H1 (cell line): ENCODE measurements around the gene SORD. TPM values are rescaled to one million over a fixed set of nuclear protein-coding genes. Genes with fewer than 3 reads are reported as not detected.
"Not testable (repeated sequence)": the region's sequence is repeated elsewhere in the genome, so short reads cannot be mapped to it uniquely, and the experiment has no call there.

Source experiments
- CTCF ChIA-PET: fragments of 300-600 bp; sonication (Branson Sonifier 250); formaldehyde crosslinking; loops from one replicate; lab custom pipeline; 2021; ENCODE audit not compliant: partially characterized antibody; lab: Charles Lee
- POLR2A ChIA-PET: fragments of 300-600 bp; sonication (Branson Sonifier 250); formaldehyde crosslinking; loops from one replicate; lab custom pipeline; 2021; ENCODE audit warnings: inconsistent platforms; ENCODE audit not compliant: partially characterized antibody; lab: Charles Lee
- DNase-seq, 2 experiments: peaks; one replicate each; pipeline versions ENCODE4 v3.0.0 to v3.0.0-alpha.2; 2010 to 2022; ENCODE audit warnings: low spot score in 2 of 2, low read depth in 1 of 2, mixed read lengths in 1 of 2
- FAIRE-seq: peaks from 2 replicates; lab custom pipeline; 2011; peaks lifted over from hg19 to GRCh38; lab: Jason Lieb, UNC
- H2AFZ ChIP-seq: 2 replicates; pipeline ENCODE4 v1.8.1; 2012; ENCODE audit warnings: low read length, inconsistent platforms
- H2AK5ac ChIP-seq: 2 replicates; pipeline ENCODE4 v1.6.1; 2013; ENCODE audit warnings: low read depth, low read length
- H2BK120ac ChIP-seq: replicated peaks from 2 replicates; pipeline ENCODE3; 2013; ENCODE audit warnings: low read depth, low read length, inconsistent platforms
- H2BK12ac ChIP-seq: 2 replicates; pipeline ENCODE4 v1.6.1; 2013; ENCODE audit warnings: low read depth, low read length
- H2BK15ac ChIP-seq: 2 replicates; pipeline ENCODE4 v1.6.1; 2013; ENCODE audit warnings: low read length
- H2BK20ac ChIP-seq: 2 replicates; pipeline ENCODE4 v1.6.1; 2013; ENCODE audit warnings: low read length
- H2BK5ac ChIP-seq: 2 replicates; pipeline ENCODE4 v1.6.1; 2013; ENCODE audit warnings: low read depth, low read length
- H3K14ac ChIP-seq: 2 replicates; pipeline ENCODE4 v1.6.1; 2013; ENCODE audit warnings: inconsistent platforms; ENCODE audit not compliant: insufficient read length
- H3K18ac ChIP-seq: 2 replicates; pipeline ENCODE4 v1.6.1; 2013; ENCODE audit warnings: low read length; ENCODE audit errors: extremely low read depth
- H3K23ac ChIP-seq: 2 replicates; pipeline ENCODE4 v1.6.1; 2013; ENCODE audit warnings: inconsistent platforms; ENCODE audit not compliant: insufficient read length
- H3K23me2 ChIP-seq: 2 replicates; pipeline ENCODE4 v1.6.1; 2013; ENCODE audit warnings: low read depth, low read length
- H3K27ac ChIP-seq: 2 replicates; pipeline ENCODE4 v1.6.1; 2011; ENCODE audit warnings: low read depth, low read length, inconsistent platforms
- H3K27me3 ChIP-seq, 4 experiments: replicated peaks in 1 of 4; 1 replicate in 1 of 4; 2 replicates in 3 of 4; pipeline versions ENCODE4 v1.6.1 to v1.8.1; 2011 to 2013; ENCODE audit warnings: low read length in 3 of 4, mild to moderate bottlenecking in 3 of 4, inconsistent platforms in 2 of 4, mixed read lengths in 2 of 4, moderate library complexity in 1 of 4; ENCODE audit not compliant: control insufficient read depth in 3 of 4, insufficient read depth in 3 of 4; ENCODE audit errors: extremely low read depth in 1 of 4
- H3K36me3 ChIP-seq, 4 experiments: 2 replicates each; pipeline versions ENCODE4 v1.6.1 to v1.8.1; 2011 to 2013; ENCODE audit warnings: mild to moderate bottlenecking in 4 of 4, low read length in 3 of 4, moderate library complexity in 2 of 4, control low read depth in 1 of 4, inconsistent platforms in 1 of 4; ENCODE audit not compliant: insufficient read depth in 4 of 4, control insufficient read depth in 2 of 4
- H3K4ac ChIP-seq: replicated peaks from 2 replicates; pipeline ENCODE3; 2013; ENCODE audit warnings: low read length, low read depth, mixed read lengths, inconsistent platforms; ENCODE audit not compliant: insufficient read length
- H3K4me1 ChIP-seq, 4 experiments: replicated peaks in 1 of 4; 1 replicate in 1 of 4; 2 replicates in 3 of 4; pipeline versions ENCODE4 v1.6.1 to v1.8.1; 2011 to 2013; ENCODE audit warnings: low read length in 3 of 4, inconsistent platforms in 2 of 4, mixed read lengths in 1 of 4; ENCODE audit not compliant: insufficient read depth in 4 of 4, control insufficient read depth in 3 of 4
- H3K4me2 ChIP-seq, 2 experiments: 2 replicates each; pipeline versions ENCODE4 v1.6.1 to v1.8.1; 2011 to 2013; ENCODE audit warnings: low read depth in 2 of 2, low read length in 2 of 2, control low read depth in 1 of 2, inconsistent platforms in 1 of 2, mild to moderate bottlenecking in 1 of 2; ENCODE audit not compliant: insufficient read depth in 1 of 2
- H3K4me3 ChIP-seq, 4 experiments: fragments of 200-600, 300-600 bp in 1 of 4; sonication (generic), shearing (Covaris generic), sonication (Bioruptor Twin) in 1 of 4; 2 replicates each; pipeline versions ENCODE4 v1.5.1 to v1.8.1; 2011 to 2016; ENCODE audit warnings: low read length in 4 of 4, low read depth in 3 of 4, control low read depth in 2 of 4, inconsistent platforms in 2 of 4, mild to moderate bottlenecking in 2 of 4, mixed read lengths in 1 of 4, moderate library complexity in 1 of 4; ENCODE audit not compliant: insufficient read depth in 2 of 4; ENCODE audit errors: extremely low read depth in 1 of 4
- H3K56ac ChIP-seq: replicated peaks from 2 replicates; pipeline ENCODE3; 2013; ENCODE audit warnings: low read depth, mild to moderate bottlenecking, mixed read lengths, low read length, inconsistent platforms; ENCODE audit not compliant: insufficient read length
- H3K79me1 ChIP-seq: 2 replicates; pipeline ENCODE4 v1.6.1; 2013; ENCODE audit warnings: low read depth, low read length, control low read depth
- H3K79me2 ChIP-seq, 2 experiments: 2 replicates each; pipeline versions ENCODE4 v1.6.1 to v1.8.1; 2012 to 2013; ENCODE audit warnings: low read length in 2 of 2, mild to moderate bottlenecking in 2 of 2, inconsistent platforms in 1 of 2; ENCODE audit not compliant: insufficient read depth in 2 of 2, control insufficient read depth in 1 of 2
- H3K9ac ChIP-seq, 4 experiments: replicated peaks in 1 of 4; 1 replicate in 1 of 4; 2 replicates in 3 of 4; pipeline versions ENCODE4 v1.6.1 to v1.8.1; 2011 to 2013; ENCODE audit warnings: low read depth in 3 of 4, low read length in 3 of 4, control low read depth in 2 of 4, mild to moderate bottlenecking in 2 of 4, moderate library complexity in 2 of 4, inconsistent platforms in 1 of 4; ENCODE audit errors: extremely low read depth in 1 of 4
- H3K9me3 ChIP-seq, 2 experiments: 2 replicates each; pipeline versions ENCODE4 v1.6.1 to v1.8.1; 2012 to 2013; ENCODE audit warnings: mild to moderate bottlenecking in 2 of 2, moderate library complexity in 2 of 2, control low read depth in 1 of 2, inconsistent platforms in 1 of 2, low read depth in 1 of 2, low read length in 1 of 2, mixed read lengths in 1 of 2; ENCODE audit not compliant: insufficient read depth in 2 of 2
- H4K20me1 ChIP-seq, 2 experiments: replicated peaks in 1 of 2; 2 replicates each; pipeline versions ENCODE3 to v1.8.1; 2011 to 2013; ENCODE audit warnings: inconsistent platforms in 2 of 2, low read length in 2 of 2, mild to moderate bottlenecking in 1 of 2; ENCODE audit not compliant: insufficient read depth in 2 of 2, control insufficient read depth in 1 of 2
- H4K5ac ChIP-seq: 2 replicates; pipeline ENCODE4 v1.6.1; 2013; ENCODE audit warnings: low read length, low read depth, mixed read lengths, inconsistent platforms; ENCODE audit not compliant: insufficient read length
- H4K8ac ChIP-seq: 2 replicates; pipeline ENCODE4 v1.8.0; 2013; ENCODE audit warnings: mild to moderate bottlenecking, moderate library complexity, low read length, inconsistent platforms; ENCODE audit not compliant: insufficient read depth; ENCODE audit errors: extremely low read depth
- H4K91ac ChIP-seq: replicated peaks from 2 replicates; pipeline ENCODE3; 2013; ENCODE audit warnings: low read length, mixed read lengths, inconsistent platforms; ENCODE audit not compliant: insufficient read length
- WGBS, 2 experiments: shearing (Covaris generic) in 1 of 2; methylation state at CpG; one replicate each; pipeline versions ENCODE4 v1.1.6 to v1.1.7; 2013 to 2015; ENCODE audit warnings: low lambda C conversion rate in 2 of 2, mixed read lengths in 2 of 2, inconsistent platforms in 1 of 2, low coverage in 1 of 2, missing lambda C conversion rate in 1 of 2; ENCODE audit not compliant: insufficient replicate concordance in 2 of 2, insufficient coverage in 1 of 2, insufficient read length in 1 of 2; ENCODE audit errors: extremely low coverage in 1 of 2, missing lambda C conversion rate in 1 of 2; 5-methylcytosine and 5-hydroxymethylcytosine counted together
- polyA plus RNA-seq, 7 experiments: library from polyadenylated mRNA; depleted of rRNA in 3 of 7; stranded (reverse) in 5 of 7; unstranded in 2 of 7; fragments of >200 nt in 5 of 7; fragments of 200-250 nt in 2 of 7; gene quantifications; 1 replicate in 5 of 7; 2 replicates in 1 of 7; 4 replicates in 1 of 7; pipeline versions ENCODE4 v1.2.1 to v1.2.3, GENCODE V29; 2011 to 2013; ENCODE audit warnings: missing spikeins in 2 of 7, mixed read lengths in 2 of 7
- total RNA-seq: library from RNA; stranded (reverse); fragmentation: NEBNext Ultra II Directional; extraction: Animal tissue kit (Norgen Biotek cat#: 25700); gene quantifications from 2 replicates; pipeline ENCODE4 v1.2.1, GENCODE V29; 2021

The SORD gene
- total and polyA plus RNA-seq, 2 of the 8 experiments (the other 6 are each of a cell fraction or from before 2014, with no cell fraction given): 52.6 to 75.8 TPM

DNA sequence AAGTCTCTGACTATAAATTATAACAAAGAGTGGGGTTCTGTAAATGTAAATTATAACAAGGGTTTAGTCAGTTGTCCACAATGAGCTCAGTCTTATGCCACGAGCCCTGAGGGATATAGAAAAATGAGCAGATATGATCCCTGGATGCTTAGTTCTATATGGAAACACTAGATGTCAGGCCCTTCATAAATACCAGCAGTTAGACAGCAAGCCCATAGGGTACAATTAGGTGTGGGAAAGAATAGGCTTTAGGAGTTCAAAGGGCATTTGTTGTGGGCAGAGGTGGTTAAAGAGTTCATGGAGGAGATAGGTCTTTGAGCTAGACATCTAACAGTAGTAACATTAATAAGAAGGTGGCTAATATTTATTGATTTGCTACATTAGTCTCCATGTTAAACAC is 21.3 kb downstream of the SORD start:
- H3K23ac ChIP-seq, H3K4me1 ChIP-seq, H3K4me3 ChIP-seq, H3K4me2 ChIP-seq, H2BK5ac ChIP-seq, H2BK120ac ChIP-seq, H4K8ac ChIP-seq, H3K4ac ChIP-seq, H3K79me1 ChIP-seq, H3K27me3 ChIP-seq, H4K20me1 ChIP-seq, H3K14ac ChIP-seq, H2BK15ac ChIP-seq, POLR2A ChIA-PET, H2BK20ac ChIP-seq, H3K27ac ChIP-seq, FAIRE-seq, H3K23me2 ChIP-seq, H2AFZ ChIP-seq, H3K56ac ChIP-seq, H4K5ac ChIP-seq, H2AK5ac ChIP-seq, CTCF ChIA-PET, H3K9me3 ChIP-seq, H3K9ac ChIP-seq, H3K18ac ChIP-seq, H4K91ac ChIP-seq, DNase-seq, H2BK12ac ChIP-seq, H3K79me2 ChIP-seq: not testable (repeated sequence)
- H3K36me3 ChIP-seq: peaks cover 0 to 10% (median 5%) of the 10 kb centered on the region in 4 experiments; a peak in 6 of 8 replicates
- 86% methylated on average over 1 of the region's 1 CpG; no CpG with 5 or more reads in 1 of the 2 experiments for WGBS, 2 experiments

- not testable (repeated sequence) for H3K9me3 ChIP-seq, H4K8ac ChIP-seq, H3K23ac ChIP-seq, H4K20me1 ChIP-seq, H3K27me3 ChIP-seq, H2AK5ac ChIP-seq, H3K9ac ChIP-seq, H3K4ac ChIP-seq, H3K4me2 ChIP-seq, H2BK120ac ChIP-seq, H2AFZ ChIP-seq, DNase-seq, H3K4me3 ChIP-seq, H3K79me1 ChIP-seq, H4K91ac ChIP-seq, H2BK15ac ChIP-seq, H2BK5ac ChIP-seq, H3K14ac ChIP-seq, H3K56ac ChIP-seq, H3K79me2 ChIP-seq, H2BK12ac ChIP-seq, H3K27ac ChIP-seq, FAIRE-seq, H3K4me1 ChIP-seq, H3K23me2 ChIP-seq, H3K18ac ChIP-seq, H4K5ac ChIP-seq, H2BK20ac ChIP-seq
- POLR2A ChIA-PET: interaction anchor here (1.6 kb wide), 1 partner anchor 25 kb away, joined by 4 read pairs; the partner anchor contains the start of gene SORD
- CTCF ChIA-PET: interaction anchor here (1.0 kb wide), 1 partner anchor 11 kb away, joined by 3 read pairs; no protein-coding TSS in a partner anchor
- H3K36me3 ChIP-seq: peaks cover 3 to 43% (median 15%) of the 10 kb centered on the region in 4 experiments
- WGBS, 2 experiments: 96% methylated on average over 4 of the region's 4 CpGs; no CpG with 5 or more reads in 1 of the 2 experiments
Observed at GRCh38 chr15:45048449-45048793, 25.4 kb downstream of the SORD start.
